Measurements from ENCODE around the gene LPP. TPM values are rescaled to one million over a fixed set of nuclear protein-coding genes. Genes with fewer than 3 reads are reported as not detected.

The LPP gene
- total RNA-seq, 1 donor from 2014 or later: 96.7 TPM

- H3K4me1 Mint-ChIP-seq (ENCODE audit: unreplicated experiment): peaks cover 14% of the 10 kb centered on the region
- no peak for DNase-seq (ENCODE audit: extremely low spot score, unreplicated experiment)
- no peak overlapping the region for H3K27ac Mint-ChIP-seq
- TF ChIP-seq CTCF (conservative IDR thresholded peaks at IDR 0.05): no peak
- H3K4me3 Mint-ChIP-seq: no peak overlapping the region
- no peaks in the 10 kb centered on the region for H3K9me3 Mint-ChIP-seq
- no peaks in the 10 kb centered on the region for H3K27me3 Mint-ChIP-seq
- no peaks in the 10 kb centered on the region for H3K36me3 Mint-ChIP-seq
These were observed 668.5 kb downstream of the LPP start for GRCh38 chr3:188822411-188822810.

- Mint-ChIP-seq H3K9me3 (no peaks in the 10 kb centered on the region), H3K27me3 (no peaks in the 10 kb centered on the region), H3K4me3 (no peak overlapping the region), H3K4me1 (ENCODE audit: unreplicated experiment) (no peaks in the 10 kb centered on the region), H3K27ac (no peak overlapping the region), H3K36me3 (no peaks in the 10 kb centered on the region)
- no peak for DNase-seq (ENCODE audit: extremely low spot score, unreplicated experiment)
- TF ChIP-seq CTCF (conservative IDR thresholded peaks at IDR 0.05): no peak
These were observed 670.6 kb downstream of the LPP start for GRCh38 chr3:188824566-188824965.

GRCh38 chr3:188825901-188826300, 671.9 kb downstream of the LPP start:
- H3K27ac Mint-ChIP-seq: no peak overlapping the region
- no peak for TF ChIP-seq CTCF (conservative IDR thresholded peaks at IDR 0.05)
- H3K27me3 Mint-ChIP-seq: no peaks in the 10 kb centered on the region
- DNase-seq (ENCODE audit: extremely low spot score, unreplicated experiment): no peak
- no peaks in the 10 kb centered on the region for H3K9me3 Mint-ChIP-seq
- H3K4me3 Mint-ChIP-seq: no peak overlapping the region
- no peaks in the 10 kb centered on the region for H3K36me3 Mint-ChIP-seq
- H3K4me1 Mint-ChIP-seq (ENCODE audit: unreplicated experiment): no peaks in the 10 kb centered on the region

GRCh38 chr3:188826574-188826973, 672.6 kb downstream of the LPP start:
- no peak overlapping the region for H3K4me3 Mint-ChIP-seq
- H3K36me3 Mint-ChIP-seq: no peaks in the 10 kb centered on the region
- DNase-seq (ENCODE audit: extremely low spot score, unreplicated experiment): no peak
- H3K4me1 Mint-ChIP-seq (ENCODE audit: unreplicated experiment): no peaks in the 10 kb centered on the region
- H3K27ac Mint-ChIP-seq: no peak overlapping the region
- H3K9me3 Mint-ChIP-seq: no peaks in the 10 kb centered on the region
- TF ChIP-seq CTCF (conservative IDR thresholded peaks at IDR 0.05): no peak
- no peaks in the 10 kb centered on the region for H3K27me3 Mint-ChIP-seq

GRCh38 chr3:188827103-188827502, 673.1 kb downstream of the LPP start:
- no peaks in the 10 kb centered on the region for H3K36me3 Mint-ChIP-seq
- H3K27me3 Mint-ChIP-seq: no peaks in the 10 kb centered on the region
- no peak overlapping the region for H3K4me3 Mint-ChIP-seq
- TF ChIP-seq CTCF (conservative IDR thresholded peaks at IDR 0.05): no peak
- no peak for DNase-seq (ENCODE audit: extremely low spot score, unreplicated experiment)
- no peak overlapping the region for H3K27ac Mint-ChIP-seq
- H3K9me3 Mint-ChIP-seq: no peaks in the 10 kb centered on the region
- no peaks in the 10 kb centered on the region for H3K4me1 Mint-ChIP-seq (ENCODE audit: unreplicated experiment)

GRCh38 chr3:188827576-188827975, 673.6 kb downstream of the LPP start:
- Mint-ChIP-seq H3K27ac (no peak overlapping the region), H3K27me3 (no peaks in the 10 kb centered on the region), H3K4me1 (ENCODE audit: unreplicated experiment) (no peaks in the 10 kb centered on the region), H3K9me3 (no peaks in the 10 kb centered on the region), H3K4me3 (no peak overlapping the region), H3K36me3 (no peaks in the 10 kb centered on the region)
- no peak for DNase-seq (ENCODE audit: extremely low spot score, unreplicated experiment)
- TF ChIP-seq CTCF (conservative IDR thresholded peaks at IDR 0.05): no peak

Data from type B pancreatic cell (in vitro differentiated cells).